HEK293 (cell line): ENCODE results near the gene SKOR1.

Source experiments
- CTCF ChIA-PET: fragments of 350-600 bp; formaldehyde crosslinking; extraction: SDS; loops from one replicate; lab custom pipeline; 2021; ENCODE audit warnings: antibody characterized with exemption; lab: Yijun Ruan, JAX
- POLR2A ChIA-PET: fragments of 300-600 bp; formaldehyde crosslinking; extraction: SDS; loops from one replicate; lab custom pipeline; 2020; ENCODE audit warnings: antibody characterized with exemption, inconsistent platforms; lab: Yijun Ruan, JAX
- H3K27ac ChIP-seq: fragments of 200-500 bp; sonication (Bioruptor generic); 2 replicates; pipeline ENCODE4 v1.5.1; 2014; ENCODE audit warnings: low read depth, low read length, control low read depth, inconsistent platforms; ENCODE audit errors: extremely low read depth
- H3K36me3 ChIP-seq, 2 experiments: fragments of 200-500 bp in 1 of 2; sonication (Bioruptor generic) in 1 of 2; 1 replicate in 1 of 2; 2 replicates in 1 of 2; pipeline ENCODE4 v1.5.1; 2014 to 2017; ENCODE audit warnings: inconsistent platforms in 2 of 2, low read length in 2 of 2; ENCODE audit not compliant: control insufficient read depth in 2 of 2, insufficient read depth in 1 of 2
- H3K4me1 ChIP-seq: fragments of 200-500 bp; sonication (Bioruptor generic); 2 replicates; pipeline ENCODE4 v1.5.1; 2014; ENCODE audit warnings: mild to moderate bottlenecking, low read length, inconsistent platforms; ENCODE audit not compliant: control insufficient read depth, insufficient read depth
- H3K4me3 ChIP-seq: 2 replicates; pipeline ENCODE4 v1.5.1; 2011; ENCODE audit warnings: low read depth, mild to moderate bottlenecking, control low read depth, low read length, moderate library complexity
- H3K9me3 ChIP-seq: fragments of 200-500 bp; sonication (Bioruptor generic); 2 replicates; pipeline ENCODE4 v1.5.1; 2014; ENCODE audit warnings: low read depth, low read length, inconsistent platforms; ENCODE audit not compliant: control insufficient read depth, insufficient read depth
- BCL11B ChIP-seq: fragments of 450-650 bp; formaldehyde crosslinking; IDR thresholded peaks from 2 replicates; pipeline ENCODE4 v1.5.1; 2016; ENCODE audit warnings: low read depth, missing biosample characterization, missing genetic modification characterization
- BCL6B ChIP-seq: fragments of 450-650 bp; formaldehyde crosslinking; IDR thresholded peaks from 2 replicates; pipeline ENCODE4 v1.5.1; 2017; ENCODE audit warnings: missing biosample characterization, missing genetic modification characterization
- GLI4 ChIP-seq: fragments of 450-650 bp; formaldehyde crosslinking; IDR thresholded peaks from 2 replicates; pipeline ENCODE4 v1.5.1; 2016; ENCODE audit warnings: missing biosample characterization, missing genetic modification characterization
- HOXA7 ChIP-seq: sonication (generic); formaldehyde crosslinking; IDR thresholded peaks from 2 replicates; pipeline ENCODE4 v1.8.1; 2022; ENCODE audit warnings: missing genetic modification reagents, borderline replicate concordance
- INSM2 ChIP-seq: fragments of 450-650 bp; formaldehyde crosslinking; IDR thresholded peaks from 2 replicates; pipeline ENCODE4 v1.5.1; 2016; ENCODE audit warnings: missing biosample characterization, missing genetic modification characterization
- KLF7 ChIP-seq: fragments of 450-650 bp; formaldehyde crosslinking; IDR thresholded peaks from 2 replicates; pipeline ENCODE4 v1.5.1; 2016; ENCODE audit warnings: missing biosample characterization, missing genetic modification characterization, borderline replicate concordance
- MZF1 ChIP-seq: fragments of 450-650 bp; formaldehyde crosslinking; IDR thresholded peaks from 2 replicates; pipeline ENCODE4 v1.5.1; 2017; ENCODE audit warnings: missing biosample characterization, missing genetic modification characterization, borderline replicate concordance
- SP7 ChIP-seq: fragments of 450-650 bp; formaldehyde crosslinking; IDR thresholded peaks from 2 replicates; pipeline ENCODE4 v1.5.1; 2016; ENCODE audit warnings: missing biosample characterization, missing genetic modification characterization
- TRIM28 ChIP-seq: IDR thresholded peaks from 2 replicates; pipeline ENCODE4 v1.6.1; 2011; ENCODE audit warnings: low read length, control low read depth, borderline replicate concordance
- WT1 ChIP-seq: fragments of 450-650 bp; formaldehyde crosslinking; IDR thresholded peaks from 2 replicates; pipeline ENCODE4 v1.5.1; 2016; ENCODE audit warnings: missing biosample characterization, missing genetic modification characterization
- YY1 ChIP-seq: fragments of 450-650 bp; formaldehyde crosslinking; IDR thresholded peaks from 2 replicates; pipeline ENCODE4 v1.5.1; 2018; ENCODE audit warnings: missing biosample characterization, missing genetic modification characterization
- YY2 ChIP-seq: fragments of 450-650 bp; formaldehyde crosslinking; IDR thresholded peaks from 2 replicates; pipeline ENCODE4 v1.5.1; 2016; ENCODE audit warnings: missing biosample characterization, missing genetic modification characterization
- ZBTB1 ChIP-seq: fragments of 450-650 bp; formaldehyde crosslinking; IDR thresholded peaks from 2 replicates; pipeline ENCODE4 v1.5.1; 2016; ENCODE audit warnings: missing biosample characterization, missing genetic modification characterization
- ZBTB20 ChIP-seq: fragments of 450-650 bp; formaldehyde crosslinking; IDR thresholded peaks from 2 replicates; pipeline ENCODE4 v1.5.1; 2016; ENCODE audit warnings: missing biosample characterization, missing genetic modification characterization
- ZBTB7A ChIP-seq: fragments of 450-650 bp; formaldehyde crosslinking; IDR thresholded peaks from 2 replicates; pipeline ENCODE4 v1.5.1; 2016; ENCODE audit warnings: low read depth, missing biosample characterization, missing genetic modification characterization
- ZEB2 ChIP-seq: fragments of 450-650 bp; formaldehyde crosslinking; IDR thresholded peaks from 2 replicates; pipeline ENCODE4 v1.5.1; 2016; ENCODE audit warnings: missing biosample characterization, missing genetic modification characterization
- ZNF23 ChIP-seq: fragments of 450-650 bp; formaldehyde crosslinking; IDR thresholded peaks from 2 replicates; pipeline ENCODE4 v1.5.1; 2016; ENCODE audit warnings: missing biosample characterization, missing genetic modification characterization, borderline replicate concordance
- ZNF274 ChIP-seq, 2 experiments: fragments of 200-500 bp in 1 of 2; fragments of 450-650 bp in 1 of 2; sonication (Bioruptor generic) in 1 of 2; formaldehyde crosslinking in 1 of 2; IDR thresholded peaks; 2 replicates each; pipeline versions ENCODE4 v1.5.1 to v1.6.1; 2014 to 2016; ENCODE audit warnings: borderline replicate concordance in 1 of 2, inconsistent platforms in 1 of 2, low read length in 1 of 2, missing biosample characterization in 1 of 2, missing genetic modification characterization in 1 of 2
- ZNF311 ChIP-seq: fragments of 450-650 bp; formaldehyde crosslinking; IDR thresholded peaks from 2 replicates; pipeline ENCODE4 v1.5.1; 2017; ENCODE audit warnings: missing biosample characterization, missing genetic modification characterization, borderline replicate concordance
- ZNF391 ChIP-seq: fragments of 450-650 bp; formaldehyde crosslinking; IDR thresholded peaks from 2 replicates; pipeline ENCODE4 v1.5.1; 2016; ENCODE audit warnings: low read depth, missing biosample characterization, missing genetic modification characterization, borderline replicate concordance
- ZNF513 ChIP-seq: fragments of 450-650 bp; IDR thresholded peaks from 2 replicates; pipeline ENCODE4 v1.5.1; 2018; ENCODE audit warnings: missing biosample characterization, missing genetic modification characterization
- ZNF544 ChIP-seq: fragments of 450-650 bp; formaldehyde crosslinking; IDR thresholded peaks from 2 replicates; pipeline ENCODE4 v1.5.0; 2017; ENCODE audit warnings: missing biosample characterization, missing genetic modification characterization
- ZNF610 ChIP-seq: fragments of 450-650 bp; formaldehyde crosslinking; IDR thresholded peaks from 2 replicates; pipeline ENCODE4 v1.5.1; 2016; ENCODE audit warnings: missing biosample characterization, missing genetic modification characterization, borderline replicate concordance
- ZNF704 ChIP-seq: fragments of 450-650 bp; formaldehyde crosslinking; IDR thresholded peaks from 2 replicates; pipeline ENCODE4 v1.5.1; 2016; ENCODE audit warnings: missing biosample characterization, missing genetic modification characterization
- ZNF791 ChIP-seq: fragments of 450-650 bp; formaldehyde crosslinking; IDR thresholded peaks from 2 replicates; pipeline ENCODE4 v1.5.1; 2016; ENCODE audit warnings: missing biosample characterization, missing genetic modification characterization
- ZSCAN30 ChIP-seq: fragments of 450-650 bp; IDR thresholded peaks from 2 replicates; pipeline ENCODE4 v1.5.1; 2018; ENCODE audit warnings: missing biosample characterization, mild to moderate bottlenecking, missing genetic modification characterization, moderate library complexity
- ZSCAN5A ChIP-seq: fragments of 450-650 bp; formaldehyde crosslinking; IDR thresholded peaks from 2 replicates; pipeline ENCODE4 v1.5.1; 2016; ENCODE audit warnings: missing biosample characterization, missing genetic modification characterization
- ZXDB ChIP-seq: fragments of 450-650 bp; formaldehyde crosslinking; IDR thresholded peaks from 2 replicates; pipeline ENCODE4 v1.5.1; 2016; ENCODE audit warnings: missing biosample characterization, missing genetic modification characterization

SKOR1 gene

GRCh38 chr15:67839929-67840748 is 14.8 kb downstream of the SKOR1 start, which contains the start of gene RNU6-1:
Gene RNU6-1, minus strand, starts transcription at chr15:67840045.
- CTCF ChIA-PET, result interaction anchor here (0.5 to 0.7 kb wide), 4 partner anchors 307 to 894 kb away, joined by 3 read pairs; no protein-coding TSS in a partner anchor
- POLR2A ChIA-PET, result interaction anchor here (0.6 to 1.5 kb wide), 3 partner anchors 15 to 389 kb away, joined by 3 to 4 read pairs (median 4); partner anchors contain the start of gene CLN6
- TF ChIP-seq YY1 (tag by site-specific recombination), result peak; percentile 70; the same call in 1 of the 2 replicates
- TF ChIP-seq ZBTB1 (tag by site-specific recombination), result 0 out of 2 replicates have a peak, but pooled peaks have one; percentile 26
- TF ChIP-seq BCL11B (tag by site-specific recombination), result no peak; the same call in 1 of the 2 replicates
- TF ChIP-seq KLF7 (tag by site-specific recombination), result peak; percentile 15; the same call in 1 of the 2 replicates
- no peak; the same call in 1 of the 2 replicates for TF ChIP-seq ZNF513 (tag by site-specific recombination)
- no peak for TF ChIP-seq ZNF274 (IDR thresholded peaks at IDR 0.05; ENCODE audit: low read length)
- TF ChIP-seq ZNF274 (tag by site-specific recombination; IDR thresholded peaks at IDR 0.05; ENCODE audit: borderline replicate concordance), result no peak
- TF ChIP-seq ZNF791 (tag by site-specific recombination), result no peak
- peak; percentile 72 for TF ChIP-seq ZEB2 (tag by site-specific recombination)
- TF ChIP-seq WT1 (tag by site-specific recombination), result peak; percentile 36; the same call in 1 of the 2 replicates
- peak; percentile 95 for TF ChIP-seq ZXDB (tag by site-specific recombination)
- peak; percentile 90 for TF ChIP-seq MZF1 (tag by site-specific recombination)
- TF ChIP-seq ZNF610 (tag by site-specific recombination), result 0 out of 2 replicates have a peak, but pooled peaks have one; percentile 32
- peak; percentile 87; the same call in 1 of the 2 replicates for TF ChIP-seq ZBTB7A
- TF ChIP-seq ZNF391, result peak; percentile 67; the same call in 1 of the 2 replicates
- peak; percentile 83 for TF ChIP-seq SP7 (tag by site-specific recombination)
- no peak for TF ChIP-seq ZNF544 (tag by site-specific recombination)
- no peak; the same call in 1 of the 2 replicates for TF ChIP-seq INSM2 (tag by site-specific recombination)
- 0 out of 2 replicates have a peak, but pooled peaks have one; percentile 33 for TF ChIP-seq ZSCAN5A (tag by site-specific recombination)
- no peak for TF ChIP-seq BCL6B
- no peak for TF ChIP-seq HOXA7 (CRISPR knock-in tag)
- TF ChIP-seq ZNF311, result no peak
- peak; percentile 88 for TF ChIP-seq ZBTB20 (tag by site-specific recombination)
- no peak for TF ChIP-seq ZNF23 (tag by site-specific recombination)
- TF ChIP-seq ZSCAN30 (tag by site-specific recombination), result peak; percentile 45
- no peak for TF ChIP-seq TRIM28
- TF ChIP-seq GLI4 (tag by site-specific recombination), result 0 out of 2 replicates have a peak, but pooled peaks have one; percentile 54
- TF ChIP-seq ZNF704 (tag by site-specific recombination), result no peak
- peak; percentile 64 for TF ChIP-seq YY2 (tag by site-specific recombination)

More at GRCh38 chr15:67839929-67840748, 14.8 kb downstream of the SKOR1 start, which contains the start of gene RNU6-1:
- Histone ChIP-seq H3K4me3 (peak within 1 kb of the TSS; percentile 93), H3K36me3 (no peaks in the 10 kb centered on the region), H3K4me1 (no peaks in the 10 kb centered on the region), H3K9me3 (no peaks in the 10 kb centered on the region), H3K27ac (peak within 1 kb of the TSS; percentile 91)
